SK-N-SH (cell line): ENCODE data around the gene SHROOM3. TPM values are rescaled to one million over a fixed set of nuclear protein-coding genes. Genes with fewer than 3 reads are reported as not detected.

ENCODE experiments used
- CTCF ChIA-PET: fragments of 300-600, 350-600 bp; formaldehyde crosslinking; extraction: SDS; loops from one replicate; lab custom pipeline; 2021; lab: Yijun Ruan, JAX
- POLR2A ChIA-PET: fragments of 350-600 bp; sonication (Branson Sonifier 250); formaldehyde crosslinking; extraction: SDS; loops from one replicate; lab custom pipeline; 2020; ENCODE audit warnings: antibody characterized with exemption, inconsistent platforms; lab: Yijun Ruan, JAX
- DNase-seq: peaks from one replicate; pipeline ENCODE4 v3.0.0; 2012
- H2AFZ ChIP-seq: fragments of 200-600 bp; sonication (generic); 2 replicates; pipeline ENCODE4 v1.8.1; 2016; ENCODE audit warnings: antibody characterized with exemption, mild to moderate bottlenecking, low read depth
- H3F3A ChIP-seq: fragments of 200-600 bp; sonication (generic); replicated peaks from 2 replicates; pipeline ENCODE3; 2016; ENCODE audit warnings: antibody characterized with exemption, mild to moderate bottlenecking; ENCODE audit not compliant: insufficient read depth
- H3K27ac ChIP-seq, 2 experiments: fragments of 200-500 bp in 1 of 2; fragments of 200-600 bp in 1 of 2; sonication (Bioruptor generic) in 1 of 2; sonication (generic), shearing (Covaris generic) in 1 of 2; 2 replicates each; pipeline versions ENCODE4 v1.5.1 to v1.6.1; 2014 to 2016; ENCODE audit warnings: low read depth in 2 of 2, inconsistent platforms in 1 of 2, low read length in 1 of 2, mild to moderate bottlenecking in 1 of 2, mixed read lengths in 1 of 2
- H3K27me3 ChIP-seq: fragments of 200-600 bp; sonication (generic), shearing (Covaris generic); 2 replicates; pipeline ENCODE4 v1.6.1; 2016; ENCODE audit warnings: mixed run types; ENCODE audit not compliant: insufficient read depth
- H3K36me3 ChIP-seq, 2 experiments: fragments of 200-500 bp in 1 of 2; fragments of 200-600 bp in 1 of 2; sonication (Bioruptor generic) in 1 of 2; sonication (generic) in 1 of 2; replicated peaks in 1 of 2; 2 replicates each; pipeline versions ENCODE3 to v1.5.1; 2014 to 2016; ENCODE audit warnings: low read length in 1 of 2, mild to moderate bottlenecking in 1 of 2; ENCODE audit not compliant: insufficient read depth in 2 of 2, control insufficient read depth in 1 of 2
- H3K4me1 ChIP-seq, 2 experiments: fragments of 200-500 bp in 1 of 2; fragments of 200-600 bp in 1 of 2; sonication (Bioruptor generic) in 1 of 2; sonication (generic), shearing (Covaris generic) in 1 of 2; 2 replicates each; pipeline versions ENCODE4 v1.5.1 to v1.6.1; 2014 to 2016; ENCODE audit warnings: low read depth in 1 of 2, low read length in 1 of 2, mixed run types in 1 of 2; ENCODE audit not compliant: insufficient read depth in 2 of 2, control insufficient read depth in 1 of 2
- H3K4me2 ChIP-seq: fragments of 200-600 bp; sonication (generic), shearing (Covaris generic); 2 replicates; pipeline ENCODE4 v1.6.1; 2017; ENCODE audit warnings: mixed run types
- H3K4me3 ChIP-seq, 2 experiments: fragments of 200-500 bp in 1 of 2; fragments of 200-600 bp in 1 of 2; sonication (Bioruptor generic) in 1 of 2; sonication (generic), shearing (Covaris generic) in 1 of 2; 2 replicates each; pipeline versions ENCODE4 v1.5.1 to v1.8.1; 2014 to 2016; ENCODE audit warnings: low read depth in 2 of 2, inconsistent platforms in 1 of 2, low read length in 1 of 2, mild to moderate bottlenecking in 1 of 2, mixed read lengths in 1 of 2, moderate library complexity in 1 of 2
- H3K79me2 ChIP-seq: fragments of 200-600 bp; sonication (generic); 2 replicates; pipeline ENCODE4 v1.8.1; 2017; ENCODE audit warnings: mild to moderate bottlenecking; ENCODE audit not compliant: insufficient read depth
- H3K9ac ChIP-seq: fragments of 200-600 bp; sonication (generic); 2 replicates; pipeline ENCODE4 v1.6.1; 2017; ENCODE audit warnings: mixed run types
- H3K9me2 ChIP-seq: fragments of 200-600 bp; sonication (generic); 2 replicates; pipeline ENCODE4 v1.6.1; 2017; ENCODE audit warnings: mixed run types
- H3K9me3 ChIP-seq: fragments of 200-600 bp; sonication (generic); 2 replicates; pipeline ENCODE4 v1.6.1; 2017; ENCODE audit warnings: mixed run types, mild to moderate bottlenecking, moderate library complexity
- H4K20me1 ChIP-seq: fragments of 200-600 bp; sonication (generic); 2 replicates; pipeline ENCODE4 v1.6.1; 2017; ENCODE audit warnings: mild to moderate bottlenecking, mixed run types; ENCODE audit not compliant: insufficient read depth
- CHD2 ChIP-seq: fragments of 150-350 bp; IDR thresholded peaks from 2 replicates; pipeline ENCODE4 v1.6.1; 2018; ENCODE audit warnings: low read length; ENCODE audit not compliant: partially characterized antibody
- ELF1 ChIP-seq: IDR thresholded peaks from 2 replicates; pipeline ENCODE4 v1.4.0; 2012
- EZH2phosphoT487 ChIP-seq: fragments of 200-600 bp; sonication (generic); IDR thresholded peaks from 2 replicates; pipeline ENCODE4 v1.6.1; 2017; ENCODE audit warnings: low read depth, mixed run types, mild to moderate bottlenecking, antibody characterized with exemption, moderate library complexity, borderline replicate concordance
- FOXM1 ChIP-seq: IDR thresholded peaks from 2 replicates; pipeline ENCODE4 v1.4.0; 2012; ENCODE audit warnings: low read depth, mild to moderate bottlenecking
- GATA2 ChIP-seq: sonication (generic); formaldehyde crosslinking; IDR thresholded peaks from 2 replicates; pipeline ENCODE4 v1.5.0; 2020; ENCODE audit warnings: mild to moderate bottlenecking, missing genetic modification reagents
- MAX ChIP-seq: IDR thresholded peaks from 2 replicates; pipeline ENCODE4 v1.4.0; 2012; ENCODE audit warnings: low read depth
- MEF2A ChIP-seq: IDR thresholded peaks from 2 replicates; pipeline ENCODE4 v1.4.0; 2012; ENCODE audit warnings: low read depth, borderline replicate concordance
- PBX3 ChIP-seq: IDR thresholded peaks from 2 replicates; pipeline ENCODE4; 2012
- SIN3A ChIP-seq: IDR thresholded peaks from 2 replicates; pipeline ENCODE4 v1.6.1; 2012; ENCODE audit warnings: low read depth, mild to moderate bottlenecking, low read length, moderate library complexity, borderline replicate concordance
- TCF12 ChIP-seq: IDR thresholded peaks from 2 replicates; pipeline ENCODE4 v1.4.0; 2012
- USF2 ChIP-seq: fragments of 150-350 bp; IDR thresholded peaks from 2 replicates; pipeline ENCODE4 v1.6.1; 2017; ENCODE audit warnings: antibody characterized with exemption, low read length, low read depth, borderline replicate concordance
- WGBS: methylation state at CpG from one replicate; pipeline ENCODE4 v1.1.6; 2017; ENCODE audit warnings: low lambda C conversion rate; 5-methylcytosine and 5-hydroxymethylcytosine counted together
- polyA plus RNA-seq, 3 experiments: library from polyadenylated mRNA; depleted of rRNA; stranded (reverse); fragments of >200 nt; gene quantifications; 2 replicates each; pipeline ENCODE4 v1.2.3, GENCODE V29; 2012

SHROOM3 gene
- polyA plus RNA-seq, 1 of the 3 experiments (the other 2 are of a cell fraction): 4.3 TPM

- Histone ChIP-seq H3K27ac (no peak overlapping the region), H2AFZ (no peak overlapping the region), H3K4me1 (no peaks in the 10 kb centered on the region), H3K4me3 (no peak overlapping the region), H3K79me2 (no peaks in the 10 kb centered on the region), H3K27me3 (no peaks in the 10 kb centered on the region), H3K9ac (no peak overlapping the region), H3K4me2 (no peak overlapping the region), H3K36me3 (no peaks in the 10 kb centered on the region), H3K9me3 (no peaks in the 10 kb centered on the region), H3K9me2 (no peaks in the 10 kb centered on the region), H3F3A (no peaks in the 10 kb centered on the region), H4K20me1 (no peaks in the 10 kb centered on the region)
- ChIA-PET CTCF (interaction anchor here (1.0 to 2.4 kb wide), 2 partner anchors 17 to 308 kb away, joined by 3 to 12 read pairs; no protein-coding TSS in a partner anchor), POLR2A (interaction anchor here (0.6 kb wide), 1 partner anchor 55 kb away, joined by 3 read pairs; no protein-coding TSS in a partner anchor)
- no peak for DNase-seq
- WGBS: 93% methylated on average over 1 of the region's 1 CpG
- TF ChIP-seq PBX3: no peak
- TF ChIP-seq MAX: no peak
- no peak for TF ChIP-seq USF2
- no peak for TF ChIP-seq MEF2A
- TF ChIP-seq CHD2: no peak
- TF ChIP-seq EZH2phosphoT487: no peak
- TF ChIP-seq ELF1: no peak
Observed at GRCh38 chr4:76487621-76488020, 52.6 kb downstream of the SHROOM3 start.

- H4K20me1 ChIP-seq: no peaks in the 10 kb centered on the region
- no peaks in the 10 kb centered on the region for H3K36me3 ChIP-seq
- H3K9me2 ChIP-seq: no peaks in the 10 kb centered on the region
- H3F3A ChIP-seq: no peaks in the 10 kb centered on the region
- H3K4me2 ChIP-seq: no peak overlapping the region
- H3K79me2 ChIP-seq: no peaks in the 10 kb centered on the region
- H3K9me3 ChIP-seq: no peaks in the 10 kb centered on the region
- H2AFZ ChIP-seq: no peak overlapping the region
- POLR2A ChIA-PET: no interaction called here
- TF ChIP-seq MEF2A (no peak), GATA2 (CRISPR knock-in tag) (no peak), SIN3A (no peak), TCF12 (no peak), CHD2 (no peak), FOXM1 (no peak)
- DNase-seq: no peak
- H3K27me3 ChIP-seq: no peaks in the 10 kb centered on the region
- 71% methylated on average over 1 of the region's 1 CpG for WGBS
- H3K4me1 ChIP-seq: no peaks in the 10 kb centered on the region
- H3K9ac ChIP-seq: no peak overlapping the region
- CTCF ChIA-PET: interaction anchor here (0.6 to 2.4 kb wide), 4 partner anchors 16 to 309 kb away, joined by 3 to 12 read pairs (median 4); no protein-coding TSS in a partner anchor
- no peak overlapping the region for H3K27ac ChIP-seq
- H3K4me3 ChIP-seq: no peak overlapping the region
Observed at GRCh38 chr4:76488455-76488854, 53.4 kb downstream of the SHROOM3 start.
